GM12864 (cell line): ENCODE results near the gene GALNT14.

Source experiments
- DNase-seq: peaks from one replicate; pipeline ENCODE4 v3.0.0-alpha.2; 2011; ENCODE audit warnings: low read depth
- H3K4me3 ChIP-seq: 2 replicates; pipeline ENCODE4 v1.5.1; 2011; ENCODE audit warnings: mild to moderate bottlenecking, low read depth, low read length, control low read depth
- CTCF ChIP-seq: IDR thresholded peaks from 2 replicates; pipeline ENCODE4 v1.5.1; 2011; ENCODE audit warnings: low read depth, mild to moderate bottlenecking, moderate library complexity, low read length, control low read depth, inconsistent platforms; ENCODE audit errors: missing control alignments

Gene GALNT14

GRCh38 chr2:30865243-30865642 lies 273.0 kb downstream of the GALNT14 start:
- TF ChIP-seq CTCF, result no peak
- DNase-seq, result no peak
- no peak overlapping the region for H3K4me3 ChIP-seq

DNA sequence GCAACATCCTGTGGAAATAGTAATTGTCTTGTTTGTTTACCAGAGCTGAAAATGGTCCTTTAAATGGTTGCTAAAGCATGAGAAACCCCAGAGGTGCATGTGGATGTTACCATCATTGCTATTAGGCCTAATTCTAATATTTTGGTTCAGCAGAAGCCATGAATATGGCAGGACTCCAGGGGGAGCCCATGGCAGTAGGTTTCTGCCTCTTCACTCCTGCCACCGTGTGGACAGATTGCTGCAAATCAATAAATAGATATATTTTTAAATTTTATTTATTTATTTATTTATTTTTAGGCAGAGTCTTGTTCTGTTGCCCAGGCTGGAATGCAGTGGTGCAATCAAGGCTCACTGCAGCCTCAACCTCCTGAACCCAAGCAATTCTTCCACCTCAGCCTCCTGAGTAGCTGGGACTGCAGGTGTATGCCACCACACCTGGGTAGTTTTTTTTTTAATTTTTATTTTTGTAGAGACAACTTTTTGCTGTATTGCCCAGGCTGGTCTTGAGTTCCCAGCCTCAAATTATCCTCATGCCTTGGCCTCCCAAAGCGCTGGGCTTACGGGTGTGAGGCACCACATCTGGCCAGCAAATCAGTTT lies 276.1 kb downstream of the GALNT14 start:
- DNase-seq, result peak; percentile 27
- H3K4me3 ChIP-seq, result no peak overlapping the region
- peak; percentile 64 for TF ChIP-seq CTCF

DNA sequence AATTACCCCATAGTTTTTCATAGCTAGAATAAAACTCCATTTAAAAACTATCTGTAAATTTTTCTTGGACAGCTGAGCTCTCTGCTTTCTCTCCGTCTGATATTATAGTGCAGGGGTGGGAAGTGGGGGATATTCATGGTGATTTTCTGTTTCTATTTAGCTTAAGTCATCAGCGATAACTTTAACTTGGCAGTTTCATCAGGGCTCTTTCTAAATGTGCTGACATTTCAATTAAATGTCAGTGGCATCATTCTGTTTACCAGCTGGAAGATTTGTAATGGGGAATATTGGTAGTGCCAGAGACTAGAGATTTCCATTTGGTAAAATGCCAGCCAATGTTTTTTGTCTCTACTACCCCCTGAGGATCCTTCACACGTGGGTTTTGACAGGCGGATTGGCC lies 277.5 kb downstream of the GALNT14 start:
- DNase-seq, result no peak
- no peak overlapping the region for H3K4me3 ChIP-seq
- no peak for TF ChIP-seq CTCF
